ENCODE measurements around the gene CA6. TPM values are rescaled to one million over a fixed set of nuclear protein-coding genes. Genes with fewer than 3 reads are reported as not detected.

CA6 gene
- total and polyA plus RNA-seq, 2 of the 8 experiments (the other 6 are each of a cell fraction or from before 2014, with no cell fraction given), result not detected

DNA sequence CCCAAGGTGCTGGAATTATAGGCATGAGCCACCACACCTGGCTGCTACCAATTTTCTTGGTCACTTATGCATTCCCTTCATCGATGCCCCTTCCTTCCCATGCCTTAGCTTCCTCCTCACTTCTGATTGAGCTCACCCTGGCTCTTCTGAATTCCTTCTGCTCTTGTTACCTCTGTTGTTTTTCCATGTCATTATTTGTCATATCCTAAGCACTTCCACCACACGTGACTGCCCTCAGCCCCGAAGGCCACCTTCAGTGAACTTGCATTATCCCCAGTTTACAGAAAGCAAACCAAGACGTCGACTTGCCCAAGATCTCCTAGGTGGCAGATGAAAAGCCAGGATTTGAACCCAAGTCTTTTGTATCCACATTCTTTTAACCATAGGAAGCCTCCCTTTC, 30.7 kb downstream of the CA6 start:
- H3K23me2 ChIP-seq (ENCODE audit: low read depth, low read length), result peaks cover 2% of the 10 kb centered on the region; the same call in 1 of the 2 replicates
- no peak overlapping the region for H3K4me2 ChIP-seq (ENCODE audit: insufficient read depth in 1 of 2, low read depth in 2 of 2, low read length in 2 of 2)
- H2AFZ ChIP-seq (ENCODE audit: low read length), result no peak overlapping the region
- H4K91ac ChIP-seq (replicated peaks; ENCODE audit: insufficient read length, low read length), result no peak overlapping the region
- no peak overlapping the region for H2BK15ac ChIP-seq (ENCODE audit: low read length)
- no peak overlapping the region for H3K4me3 ChIP-seq (ENCODE audit: extremely low read depth in 1 of 4, insufficient read depth in 2 of 4, low read depth in 3 of 4, low read length in 4 of 4)
- H3K18ac ChIP-seq (ENCODE audit: extremely low read depth, low read length), result no peak overlapping the region; the same call in 1 of the 2 replicates
- no peak overlapping the region for H2BK5ac ChIP-seq (ENCODE audit: low read depth, low read length)
- no peak overlapping the region for H3K4ac ChIP-seq (replicated peaks; ENCODE audit: insufficient read length, low read depth, low read length)
- no peak overlapping the region for H2BK120ac ChIP-seq (replicated peaks; ENCODE audit: low read depth, low read length)
- ChIA-PET CTCF (ENCODE audit: partially characterized antibody) (interaction anchor here (1.0 to 2.2 kb wide), 5 partner anchors 9 to 117 kb away, joined by 3 to 11 read pairs (median 4); no protein-coding TSS in a partner anchor), POLR2A (ENCODE audit: partially characterized antibody) (interaction anchor here (0.7 to 1.0 kb wide), 2 partner anchors 13 to 117 kb away, joined by 3 to 4 read pairs; no protein-coding TSS in a partner anchor)
- peak overlapping the region; percentile 84; the same call in 1 of the 2 replicates for H2BK12ac ChIP-seq (ENCODE audit: low read depth, low read length)
- H4K5ac ChIP-seq (ENCODE audit: insufficient read length, low read depth, low read length), result no peak overlapping the region
- no peaks in the 10 kb centered on the region for H3K36me3 ChIP-seq (ENCODE audit: control insufficient read depth in 2 of 4, insufficient read depth in 4 of 4, low read length in 3 of 4)
- no peak overlapping the region for H4K8ac ChIP-seq (ENCODE audit: extremely low read depth, insufficient read depth, low read length)
- H3K9me3 ChIP-seq (ENCODE audit: insufficient read depth in 2 of 2, low read depth in 1 of 2, low read length in 1 of 2), result no peaks in the 10 kb centered on the region
- H3K4me1 ChIP-seq (replicated peaks in 1 of 4; ENCODE audit: control insufficient read depth in 3 of 4, insufficient read depth in 4 of 4, low read length in 3 of 4), result peaks cover 0 to 2% (median 0%) of the 10 kb centered on the region in 4 experiments; a peak in 1 of 7 replicates
- H3K14ac ChIP-seq (ENCODE audit: insufficient read length), result no peak overlapping the region
- no peak for DNase-seq (ENCODE audit: low read depth in 1 of 2, low spot score in 2 of 2)
- no peak overlapping the region for H3K23ac ChIP-seq (ENCODE audit: insufficient read length)
- no peak overlapping the region for H2BK20ac ChIP-seq (ENCODE audit: low read length)
- H3K27me3 ChIP-seq (replicated peaks in 1 of 4; ENCODE audit: control insufficient read depth in 3 of 4, extremely low read depth in 1 of 4, insufficient read depth in 3 of 4, low read length in 3 of 4), result no peaks in the 10 kb centered on the region
- FAIRE-seq, result no peak
- no peak overlapping the region for H2AK5ac ChIP-seq (ENCODE audit: low read depth, low read length)
- no peaks in the 10 kb centered on the region for H3K79me1 ChIP-seq (ENCODE audit: low read depth, low read length)
- 85% methylated on average over 5 of the region's 5 CpGs; no CpG with 5 or more reads in 1 of the 2 experiments for WGBS, 2 experiments (ENCODE audit: extremely low coverage in 1 of 2, insufficient coverage in 1 of 2, insufficient read length in 1 of 2, insufficient replicate concordance in 2 of 2, low coverage in 1 of 2, low lambda C conversion rate in 2 of 2, missing lambda C conversion rate in 1 of 2)
- H4K20me1 ChIP-seq (replicated peaks in 1 of 2; ENCODE audit: control insufficient read depth in 1 of 2, insufficient read depth in 2 of 2, low read length in 2 of 2), result no peaks in the 10 kb centered on the region
- H3K9ac ChIP-seq (replicated peaks in 1 of 4; ENCODE audit: extremely low read depth in 1 of 4, low read depth in 3 of 4, low read length in 3 of 4), result no peak overlapping the region
- H3K79me2 ChIP-seq (ENCODE audit: control insufficient read depth in 1 of 2, insufficient read depth in 2 of 2, low read length in 2 of 2), result no peaks in the 10 kb centered on the region
- no peak overlapping the region for H3K56ac ChIP-seq (replicated peaks; ENCODE audit: insufficient read length, low read depth, low read length)
- H3K27ac ChIP-seq (ENCODE audit: low read depth, low read length), result no peak overlapping the region
- TF ChIP-seq RFX5 (IDR thresholded peaks at IDR 0.05; ENCODE audit: borderline replicate concordance, low read depth, low read length), result no peak
- TF ChIP-seq, protein P1, sequence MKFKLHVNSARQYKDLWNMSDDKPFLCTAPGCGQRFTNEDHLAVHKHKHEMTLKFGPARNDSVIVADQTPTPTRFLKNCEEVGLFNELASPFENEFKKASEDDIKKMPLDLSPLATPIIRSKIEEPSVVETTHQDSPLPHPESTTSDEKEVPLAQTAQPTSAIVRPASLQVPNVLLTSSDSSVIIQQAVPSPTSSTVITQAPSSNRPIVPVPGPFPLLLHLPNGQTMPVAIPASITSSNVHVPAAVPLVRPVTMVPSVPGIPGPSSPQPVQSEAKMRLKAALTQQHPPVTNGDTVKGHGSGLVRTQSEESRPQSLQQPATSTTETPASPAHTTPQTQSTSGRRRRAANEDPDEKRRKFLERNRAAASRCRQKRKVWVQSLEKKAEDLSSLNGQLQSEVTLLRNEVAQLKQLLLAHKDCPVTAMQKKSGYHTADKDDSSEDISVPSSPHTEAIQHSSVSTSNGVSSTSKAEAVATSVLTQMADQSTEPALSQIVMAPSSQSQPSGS (IDR thresholded peaks at IDR 0.05; ENCODE audit: low read length), result no peak
- no peak for TF ChIP-seq SIX5 (IDR thresholded peaks at IDR 0.05; ENCODE audit: low read depth, low read length)
- no peak for TF ChIP-seq SIN3A (conservative IDR thresholded peaks at IDR 0.05 in 1 of 2, IDR thresholded peaks at IDR 0.05 in 1 of 2; ENCODE audit: low read depth in 1 of 2, low read length in 2 of 2)
